ENCODE measurements around the gene SMARCA2.
A peak's percentile ranks its signal among the peaks of the same experiment; 100 is the strongest.

SMARCA2 gene

DNA sequence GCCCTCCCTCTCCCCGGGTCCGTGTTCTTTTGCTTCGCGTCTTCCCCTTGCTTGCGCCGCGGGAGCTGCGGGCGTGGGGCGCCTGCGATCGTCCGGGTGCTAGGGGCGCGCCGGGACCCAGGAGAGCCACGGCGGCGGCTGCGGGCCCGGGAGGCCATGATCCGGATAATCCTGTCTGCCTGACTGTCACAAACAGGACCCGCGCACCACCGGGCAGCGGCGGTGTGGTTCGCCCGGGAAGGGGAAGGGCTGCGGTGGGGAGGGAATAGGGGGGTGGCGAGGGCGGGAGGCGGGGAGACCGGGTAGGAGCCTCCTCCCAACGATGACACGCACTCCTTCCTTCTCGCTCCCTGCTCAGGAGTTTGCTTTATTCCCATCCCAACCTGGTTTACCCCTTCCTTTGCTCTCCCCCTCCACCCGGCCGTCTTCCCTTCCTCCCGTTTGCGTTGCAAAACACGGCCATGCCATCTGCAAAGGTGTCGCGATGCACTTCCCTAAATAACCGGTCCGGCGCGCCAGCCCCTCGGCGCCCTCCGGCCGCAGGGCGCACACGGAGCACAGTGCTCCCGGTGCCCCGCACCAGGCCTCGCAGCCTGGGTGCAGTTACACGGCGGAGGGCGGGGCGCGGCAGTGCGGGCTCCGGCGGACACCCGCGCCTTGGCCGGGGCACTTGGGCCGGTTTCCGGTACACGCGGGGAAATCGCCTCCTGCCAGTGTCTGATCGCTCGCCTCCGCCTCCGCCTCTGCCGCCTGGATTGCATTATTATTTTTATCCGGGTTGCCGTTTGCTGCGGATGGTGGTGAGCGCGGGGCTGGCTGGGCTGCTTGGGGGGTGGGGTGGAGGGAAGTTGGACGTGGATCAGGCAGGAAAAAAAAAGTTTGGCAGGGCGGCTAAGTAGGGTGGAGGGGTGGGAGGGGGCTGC is 1.5 kb downstream of the SMARCA2 start:
- peak; percentile 22 for DNase-seq

DNA sequence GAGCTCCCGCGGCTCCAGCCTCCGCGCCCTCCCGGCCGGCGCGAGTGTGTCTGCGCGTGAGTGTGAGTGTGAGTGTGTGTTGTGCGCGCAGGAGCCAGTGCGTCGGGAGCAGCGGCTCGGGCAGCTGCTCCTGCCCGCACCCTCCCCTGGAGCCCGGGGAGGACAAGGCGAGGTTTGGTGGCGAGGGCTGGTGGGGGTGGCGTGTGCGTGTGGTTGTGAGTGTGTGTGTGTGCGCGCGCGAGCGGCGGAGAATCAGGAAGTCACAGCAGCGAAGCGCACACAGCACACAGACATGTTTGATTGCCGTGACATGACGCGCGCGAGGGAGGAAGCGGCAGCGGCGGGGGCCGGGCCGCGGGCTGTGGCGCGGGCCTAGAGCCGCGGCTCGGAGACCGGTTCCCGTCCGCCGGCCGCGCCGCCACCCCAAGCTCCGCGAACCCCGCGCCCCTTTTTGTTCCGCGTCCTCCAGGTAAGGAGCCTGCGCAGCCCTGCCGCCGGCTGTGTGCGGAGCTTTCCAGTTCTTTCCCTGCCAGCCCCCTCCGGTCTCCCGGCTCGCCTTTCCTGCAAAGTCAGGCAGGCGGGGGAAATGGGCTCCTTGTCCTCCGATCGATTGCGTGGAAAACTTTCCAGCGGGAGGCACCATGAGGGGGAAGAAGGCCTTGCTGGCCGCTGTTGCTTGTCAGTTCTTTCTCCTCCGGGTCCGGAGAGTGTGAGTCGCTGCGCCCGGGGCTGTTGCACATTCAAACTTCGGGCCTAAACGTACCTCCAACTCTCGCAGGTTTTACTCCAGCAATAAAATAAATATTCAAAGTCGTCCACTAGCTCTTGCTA is 2.4 kb downstream of the SMARCA2 start:
- peak; percentile 46 for DNase-seq

DNA sequence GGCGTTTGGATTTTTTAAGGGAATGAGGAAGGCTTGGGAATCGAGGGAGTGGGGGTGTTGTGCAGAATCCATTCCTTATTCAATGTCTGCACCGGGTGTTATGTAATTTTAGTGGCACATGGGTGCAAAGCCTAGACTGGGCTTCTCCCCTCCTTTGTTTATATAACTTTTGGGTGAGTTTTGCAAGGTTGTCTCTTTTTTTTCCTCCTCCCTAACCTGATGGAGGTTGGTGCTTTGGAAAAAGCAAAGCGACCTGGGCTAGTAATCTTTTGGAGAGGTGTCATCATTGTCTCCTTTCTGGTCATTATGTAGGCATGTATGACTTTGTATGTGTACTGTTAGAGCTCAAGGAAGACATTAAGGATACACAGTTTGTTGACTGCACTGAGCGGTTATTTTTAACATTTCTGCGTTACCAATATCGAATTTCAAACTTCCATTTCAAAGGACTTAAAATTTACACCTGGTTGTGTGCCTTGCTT is 3.1 kb downstream of the SMARCA2 start:
- DNase-seq, result no peak

DNA sequence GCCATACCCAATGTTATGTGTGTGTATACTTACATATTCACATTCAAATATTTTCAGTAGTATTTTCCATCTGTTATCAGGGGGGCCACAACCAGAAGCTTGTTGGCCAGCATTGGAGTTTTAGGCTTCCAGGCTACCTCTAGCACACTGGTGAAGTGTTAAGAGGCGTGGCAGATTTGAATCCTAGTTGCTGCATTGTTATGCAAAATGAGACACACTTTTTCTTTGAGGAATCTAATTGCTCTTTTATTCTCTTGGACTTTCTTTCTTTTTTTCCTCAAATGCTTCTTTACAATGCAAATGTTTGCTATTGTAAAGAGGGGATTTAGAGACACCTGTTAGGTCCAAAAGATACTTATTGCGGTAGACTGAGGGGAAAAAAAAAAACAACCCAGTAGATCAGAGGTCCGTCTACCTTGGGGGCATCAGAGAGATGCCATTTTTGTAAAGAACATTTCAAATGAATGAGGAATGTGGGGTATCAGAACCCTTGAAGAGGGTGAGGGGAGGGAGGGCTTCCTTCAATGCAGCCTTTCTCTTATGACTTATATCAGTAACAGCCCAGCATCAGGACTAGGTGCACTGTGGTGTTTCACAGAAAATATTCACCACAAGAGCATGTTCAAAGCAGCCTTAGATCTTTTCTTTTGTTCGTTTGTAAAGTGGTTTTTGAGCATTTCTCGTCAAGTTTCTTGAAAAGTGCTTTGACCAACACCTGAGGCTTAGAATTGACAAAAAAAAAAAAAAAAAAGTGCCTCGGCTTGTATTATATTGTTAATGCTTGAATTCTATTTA is 3.8 kb downstream of the SMARCA2 start:
- no peak for DNase-seq

DNA sequence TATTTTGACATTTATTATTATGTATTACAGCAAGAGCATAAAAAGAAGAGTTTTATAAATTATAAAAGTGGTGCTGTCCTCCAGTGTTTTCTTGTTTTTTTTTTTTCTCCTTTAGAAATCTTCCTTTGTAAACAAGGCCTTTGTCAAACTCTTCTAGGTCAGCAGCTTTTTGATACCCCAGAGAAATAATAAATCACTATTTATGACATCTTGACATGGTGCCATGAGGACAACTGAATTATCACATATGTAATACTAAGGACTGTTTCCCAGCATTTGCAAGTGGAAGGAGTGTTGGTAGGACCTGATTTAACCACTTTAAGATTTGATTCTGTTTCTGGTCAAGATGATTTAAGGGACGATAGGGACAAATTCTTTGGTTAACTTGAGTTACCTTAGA is 4.6 kb downstream of the SMARCA2 start:
- no peak for DNase-seq

DNA sequence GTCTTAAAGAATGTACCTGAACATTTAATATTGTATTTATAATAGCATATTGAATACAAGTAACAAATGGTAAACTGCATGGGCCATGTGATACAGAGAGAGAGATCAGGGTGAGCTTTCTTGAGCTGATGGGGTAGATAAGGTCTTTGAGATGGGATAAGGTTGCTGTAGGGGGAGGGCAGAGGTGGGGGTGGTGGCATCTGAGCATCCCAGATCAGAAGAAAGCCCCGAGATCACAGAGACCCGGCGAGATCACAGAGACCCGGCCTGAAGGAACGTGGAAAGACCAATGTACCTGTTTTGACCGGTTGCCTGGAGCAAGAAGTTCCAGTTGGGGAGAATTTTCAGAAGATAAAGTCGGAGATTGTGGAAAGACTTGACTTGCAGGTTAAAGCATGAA is 6.6 kb downstream of the SMARCA2 start:
- no peak for DNase-seq

DNA sequence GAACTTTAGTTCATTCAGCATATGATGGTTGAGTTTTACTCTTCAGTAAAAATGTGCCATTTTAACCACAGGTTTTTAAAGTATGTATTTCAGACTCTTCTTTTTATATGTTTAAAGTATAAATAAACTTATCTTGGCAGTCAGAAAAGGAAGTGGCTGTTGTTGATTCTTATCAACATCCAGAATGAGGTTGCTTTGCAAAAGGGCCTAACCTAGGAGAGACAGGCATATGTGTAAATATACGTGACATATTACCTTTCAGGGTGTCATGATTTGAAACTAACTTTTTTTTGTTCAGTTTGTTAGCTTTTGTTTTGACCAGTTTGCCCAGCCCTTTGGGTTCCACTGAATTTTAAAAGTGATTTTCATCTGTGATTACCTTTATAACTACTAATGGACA is 7.4 kb downstream of the SMARCA2 start:
- no peak for DNase-seq

DNA sequence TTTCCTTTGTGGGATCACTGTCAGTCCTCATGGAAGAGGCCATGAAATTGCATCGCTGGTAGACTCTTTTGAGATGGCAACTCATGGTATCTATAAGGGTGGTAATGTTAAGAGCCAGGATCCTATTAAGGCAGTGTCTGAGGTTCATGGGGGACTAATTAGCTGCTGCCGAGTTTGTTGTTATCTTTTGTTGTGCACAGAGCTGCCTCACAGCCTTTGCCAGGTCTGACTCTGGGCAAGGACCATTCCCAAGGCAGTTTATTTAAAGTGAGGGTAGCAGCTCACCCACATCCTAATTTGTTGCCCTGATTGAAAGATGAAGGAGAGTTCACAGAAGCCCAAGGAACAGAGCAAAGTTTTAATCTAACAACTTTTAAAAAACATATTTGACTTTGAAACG is 7.9 kb downstream of the SMARCA2 start:
- no peak for DNase-seq

DNA sequence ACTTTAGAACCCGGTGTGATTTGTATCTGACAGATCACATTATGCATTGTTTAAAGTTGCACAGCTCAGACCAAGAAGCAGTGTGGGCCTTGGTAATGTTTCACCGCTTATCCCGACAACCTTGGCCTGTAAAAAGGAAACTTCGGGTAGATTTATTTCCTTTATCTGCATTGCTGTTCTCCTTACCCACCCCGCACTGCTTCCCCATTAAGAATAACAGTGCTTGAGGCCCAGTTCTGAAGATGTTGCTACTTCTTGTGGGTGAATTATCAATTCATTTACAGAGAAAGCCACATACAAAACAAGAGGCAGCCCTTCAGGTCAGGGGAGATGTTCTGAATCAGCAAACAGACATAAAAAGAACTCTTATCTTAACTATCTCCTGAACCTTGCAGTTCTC is 8.4 kb downstream of the SMARCA2 start:
- DNase-seq, result no peak

DNA sequence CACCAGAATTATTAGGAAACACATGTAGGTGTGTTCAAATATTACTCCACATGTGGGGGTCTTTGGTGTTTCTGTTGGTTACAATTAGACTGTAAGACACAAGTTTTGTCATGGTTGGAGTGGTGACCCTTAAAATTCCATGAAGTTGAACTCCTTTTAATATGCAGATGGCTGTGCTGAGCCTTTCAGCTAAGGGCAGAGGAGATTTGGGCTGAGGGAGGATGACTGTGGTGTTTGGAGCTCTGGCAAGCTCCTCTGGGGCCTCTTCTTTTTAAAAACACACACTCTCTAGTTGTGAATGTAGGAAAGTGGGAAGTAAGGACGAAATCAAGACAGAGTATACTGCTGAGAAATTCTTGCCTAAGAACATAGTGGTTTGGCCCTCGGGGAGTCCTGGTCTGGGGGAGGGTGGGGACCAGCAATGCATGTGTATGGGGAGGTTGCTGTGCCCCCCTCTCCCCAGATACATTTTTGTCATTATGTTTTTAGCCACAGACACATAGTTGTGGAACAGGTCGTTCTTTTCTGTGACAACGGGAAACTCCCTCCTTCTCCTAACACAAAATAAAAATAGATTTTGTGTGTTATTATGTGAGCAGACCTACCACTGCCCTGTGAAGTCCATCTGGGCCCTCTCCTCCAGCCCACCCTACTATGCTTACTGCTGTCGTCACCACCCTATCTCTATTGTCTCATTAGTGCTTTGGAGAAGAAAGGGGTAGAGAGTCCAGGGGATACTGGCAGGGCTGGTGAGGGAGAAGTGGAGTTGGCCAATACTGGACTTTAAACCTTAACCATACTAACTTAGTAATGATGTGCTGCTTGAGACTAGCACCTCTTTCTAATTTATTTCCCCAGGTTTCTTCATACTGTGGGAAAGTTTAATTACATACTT is 10.0 kb downstream of the SMARCA2 start:
- no peak for DNase-seq

DNA sequence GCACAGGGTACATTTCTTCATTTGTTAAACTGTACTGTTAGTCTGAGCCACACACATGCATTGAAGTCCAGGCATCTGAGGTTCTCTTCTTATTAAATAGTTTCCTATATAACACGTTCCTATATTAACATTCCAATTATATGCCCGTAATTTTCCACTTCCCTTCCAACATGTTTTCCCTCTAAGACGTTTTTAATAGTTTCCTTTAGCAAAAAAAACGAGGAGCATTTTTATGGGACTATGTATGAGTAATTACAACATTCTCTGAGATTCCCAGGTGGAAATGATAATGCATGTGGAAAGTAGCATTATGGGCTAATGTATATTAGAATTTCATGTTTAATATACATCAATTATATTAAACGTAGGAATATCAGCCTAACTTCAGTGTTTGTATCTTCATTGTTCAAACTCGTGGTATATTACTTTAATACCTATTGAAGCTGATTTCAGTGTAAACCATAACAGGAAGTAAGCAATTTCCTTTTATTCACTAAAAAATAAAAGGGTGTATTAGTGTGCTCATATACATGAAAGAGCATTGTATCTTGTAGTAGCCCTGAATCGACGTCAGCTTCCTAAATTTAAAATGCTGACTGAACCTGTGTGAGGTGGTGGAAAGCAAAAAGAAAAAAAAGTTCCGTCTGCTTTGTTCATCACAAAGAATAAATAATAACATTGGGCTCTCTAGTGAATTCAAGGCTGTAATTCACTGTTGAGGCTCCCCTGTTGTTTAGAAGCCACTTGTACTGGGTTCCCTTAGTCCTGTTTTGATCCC is 11.3 kb downstream of the SMARCA2 start:
- no peak for DNase-seq

DNA sequence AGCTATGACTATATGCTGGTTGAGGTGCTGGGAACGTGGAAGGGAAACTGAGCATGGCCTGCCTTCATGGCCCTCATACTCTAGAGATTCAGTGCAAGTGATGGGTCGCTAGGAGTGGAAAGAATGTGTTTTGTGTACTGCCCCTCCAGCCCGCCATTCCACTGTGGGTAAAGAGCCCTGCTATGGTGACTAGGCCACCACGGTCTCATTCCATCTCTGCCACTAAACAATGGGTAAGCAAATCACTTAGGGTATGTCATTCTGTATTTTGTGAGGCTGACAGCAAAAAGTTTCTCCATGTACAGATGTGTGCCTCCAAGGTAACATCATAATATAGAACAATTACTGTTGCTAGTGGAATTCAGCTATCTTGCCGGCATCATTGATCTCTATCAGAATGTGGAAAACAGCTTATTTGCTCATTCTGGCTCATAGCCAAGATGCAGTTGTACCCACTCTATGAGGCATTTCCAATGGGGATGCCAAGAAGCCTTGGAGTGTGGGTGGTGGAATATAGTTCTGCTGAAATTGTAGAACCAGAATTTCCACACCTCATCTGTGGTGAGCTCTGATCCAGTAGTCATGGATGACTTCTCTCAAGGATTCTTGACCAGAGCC is 12.5 kb downstream of the SMARCA2 start:
- DNase-seq, result no peak

DNA sequence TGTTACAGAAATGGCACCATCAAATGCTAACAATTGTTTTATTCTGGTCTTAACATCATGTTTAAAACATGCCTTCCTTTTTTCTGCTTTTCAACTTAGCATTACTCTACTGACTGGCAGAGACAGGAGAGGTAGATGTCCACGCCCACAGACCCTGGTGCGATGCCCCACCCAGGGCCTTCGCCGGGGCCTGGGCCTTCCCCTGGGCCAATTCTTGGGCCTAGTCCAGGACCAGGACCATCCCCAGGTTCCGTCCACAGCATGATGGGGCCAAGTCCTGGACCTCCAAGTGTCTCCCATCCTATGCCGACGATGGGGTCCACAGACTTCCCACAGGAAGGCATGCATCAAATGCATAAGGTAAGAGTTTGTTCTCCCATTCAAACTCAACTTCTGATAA is 13.7 kb downstream of the SMARCA2 start:
- DNase-seq, result no peak

DNA sequence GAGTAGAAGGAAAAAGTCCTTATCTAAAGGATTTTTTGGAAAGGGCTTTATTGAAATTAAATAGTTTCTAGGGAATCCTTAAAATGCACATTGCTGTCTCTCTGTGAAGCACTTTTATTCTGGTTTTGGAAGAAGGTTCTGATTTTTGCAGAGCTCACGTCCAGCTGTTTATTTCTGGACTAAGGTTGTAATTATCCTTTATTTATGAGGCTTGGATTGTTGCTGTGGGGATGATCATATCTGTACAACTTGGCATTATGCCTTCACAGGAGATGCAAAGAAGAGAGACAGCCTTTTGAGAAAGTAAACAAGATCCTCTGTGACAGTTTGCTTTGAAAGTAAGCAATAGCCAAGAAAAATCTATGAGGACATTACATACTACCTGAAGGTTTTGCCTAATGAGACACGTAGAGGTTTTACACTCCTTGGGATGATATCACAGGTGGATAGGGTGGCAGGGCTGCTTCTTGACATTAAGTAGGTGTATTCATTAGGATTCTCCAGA is 14.6 kb downstream of the SMARCA2 start:
- DNase-seq, result no peak

DNA sequence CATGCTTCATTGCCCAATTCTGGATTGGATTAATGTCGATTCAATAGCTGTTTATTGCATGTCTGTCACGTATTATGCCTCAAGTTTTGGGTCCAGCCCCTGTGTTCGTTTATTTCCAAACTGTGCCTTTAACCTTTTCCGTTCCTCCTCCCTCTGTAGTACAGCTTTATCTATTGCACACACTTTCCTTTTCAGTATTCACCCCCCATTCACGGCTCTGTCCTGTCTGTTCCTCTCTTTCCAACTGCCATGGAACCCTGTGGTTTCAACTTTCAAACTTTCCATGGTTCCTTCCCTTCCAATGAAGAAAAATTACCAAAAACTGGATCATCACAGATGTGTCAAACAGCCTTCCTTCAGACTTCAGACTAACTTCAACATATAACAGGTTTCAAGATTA is 17.1 kb downstream of the SMARCA2 start:
- DNase-seq, result no peak

DNA sequence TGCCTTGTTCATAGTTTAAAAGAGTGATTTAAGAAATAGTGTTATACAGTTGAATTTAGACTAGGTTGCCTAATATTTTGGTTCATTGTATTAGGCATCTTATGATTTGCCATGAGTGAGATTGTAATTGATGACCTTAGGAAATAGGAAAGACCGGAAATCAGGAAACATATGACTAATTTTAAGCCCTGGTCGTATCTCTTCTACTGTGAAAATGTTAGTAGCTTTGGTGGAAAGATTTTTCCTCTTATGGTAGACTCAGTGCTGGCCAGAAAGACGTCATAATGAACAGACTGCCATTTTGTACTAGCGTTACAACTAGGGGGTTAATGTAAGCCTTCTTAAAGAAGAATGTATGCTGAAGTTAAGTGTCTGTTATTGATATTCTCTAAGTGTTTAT is 21.7 kb downstream of the SMARCA2 start:
- no peak for DNase-seq

DNA sequence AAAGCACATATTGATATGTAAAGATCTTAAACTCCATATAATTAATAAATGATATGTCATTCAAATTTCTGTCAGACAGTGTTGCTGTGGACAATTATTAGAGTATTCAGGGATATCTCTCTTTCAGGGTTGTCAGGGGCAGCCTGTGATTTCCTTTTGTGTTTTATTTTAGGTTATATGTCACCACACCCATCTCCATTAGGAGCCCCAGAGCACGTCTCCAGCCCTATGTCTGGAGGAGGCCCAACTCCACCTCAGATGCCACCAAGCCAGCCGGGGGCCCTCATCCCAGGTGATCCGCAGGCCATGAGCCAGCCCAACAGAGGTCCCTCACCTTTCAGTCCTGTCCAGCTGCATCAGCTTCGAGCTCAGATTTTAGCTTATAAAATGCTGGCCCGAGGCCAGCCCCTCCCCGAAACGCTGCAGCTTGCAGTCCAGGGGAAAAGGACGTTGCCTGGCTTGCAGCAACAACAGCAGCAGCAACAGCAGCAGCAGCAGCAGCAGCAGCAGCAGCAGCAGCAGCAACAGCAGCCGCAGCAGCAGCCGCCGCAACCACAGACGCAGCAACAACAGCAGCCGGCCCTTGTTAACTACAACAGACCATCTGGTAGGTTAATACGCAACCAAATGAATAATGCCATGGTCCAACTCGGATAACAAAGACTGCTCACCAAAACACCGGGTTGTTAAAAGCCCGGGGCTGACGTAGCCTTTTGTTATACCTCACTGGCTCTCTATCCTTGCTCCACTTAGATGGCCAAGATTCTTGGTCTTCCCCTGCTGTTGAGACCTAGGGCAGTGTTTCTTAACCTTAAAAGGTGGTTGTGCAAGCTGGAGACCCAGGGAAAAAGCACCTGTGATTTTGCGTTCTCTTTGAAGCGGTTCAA is 24.4 kb downstream of the SMARCA2 start:
- no peak for DNase-seq

DNA sequence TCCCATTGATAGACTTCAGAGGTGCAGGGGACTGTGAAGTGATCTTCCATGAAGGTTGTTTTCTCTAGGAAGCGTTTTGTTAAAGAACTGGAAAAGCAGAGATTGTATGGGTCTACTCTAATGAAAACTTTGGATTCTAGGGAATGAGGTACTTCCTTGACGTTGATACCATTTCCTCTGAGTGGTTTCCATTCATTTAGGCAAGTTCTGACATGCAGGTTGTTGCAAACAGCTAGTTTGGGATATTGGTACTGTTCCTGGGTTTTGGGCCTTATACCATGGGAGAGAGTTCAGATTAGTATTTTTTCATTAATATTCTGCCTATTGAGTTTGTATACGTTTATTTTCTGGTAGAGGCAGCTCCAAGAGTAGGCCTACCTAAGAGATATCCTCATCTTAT is 25.7 kb downstream of the SMARCA2 start:
- no peak for DNase-seq

DNA sequence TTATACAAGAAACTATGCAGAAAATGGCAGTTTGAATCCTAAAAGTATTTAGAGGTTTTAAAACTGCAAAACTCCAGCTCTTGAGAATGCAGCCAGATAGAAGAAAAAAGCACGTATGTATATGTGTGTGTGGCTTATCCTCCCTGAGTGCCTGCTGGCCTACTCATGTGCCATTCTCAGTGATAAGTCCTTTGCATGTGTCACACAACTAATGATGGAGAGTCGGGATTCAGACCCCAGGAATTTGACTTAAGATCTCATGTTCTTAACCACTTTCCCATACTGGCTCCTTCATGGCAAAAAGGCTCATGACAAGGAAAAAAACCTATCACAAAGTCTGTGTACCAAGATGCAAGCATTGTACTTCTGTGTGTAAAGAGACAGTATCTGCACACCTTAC is 26.6 kb downstream of the SMARCA2 start:
- DNase-seq, result no peak
